ENCODE results near the gene CROCC2.

DNA sequence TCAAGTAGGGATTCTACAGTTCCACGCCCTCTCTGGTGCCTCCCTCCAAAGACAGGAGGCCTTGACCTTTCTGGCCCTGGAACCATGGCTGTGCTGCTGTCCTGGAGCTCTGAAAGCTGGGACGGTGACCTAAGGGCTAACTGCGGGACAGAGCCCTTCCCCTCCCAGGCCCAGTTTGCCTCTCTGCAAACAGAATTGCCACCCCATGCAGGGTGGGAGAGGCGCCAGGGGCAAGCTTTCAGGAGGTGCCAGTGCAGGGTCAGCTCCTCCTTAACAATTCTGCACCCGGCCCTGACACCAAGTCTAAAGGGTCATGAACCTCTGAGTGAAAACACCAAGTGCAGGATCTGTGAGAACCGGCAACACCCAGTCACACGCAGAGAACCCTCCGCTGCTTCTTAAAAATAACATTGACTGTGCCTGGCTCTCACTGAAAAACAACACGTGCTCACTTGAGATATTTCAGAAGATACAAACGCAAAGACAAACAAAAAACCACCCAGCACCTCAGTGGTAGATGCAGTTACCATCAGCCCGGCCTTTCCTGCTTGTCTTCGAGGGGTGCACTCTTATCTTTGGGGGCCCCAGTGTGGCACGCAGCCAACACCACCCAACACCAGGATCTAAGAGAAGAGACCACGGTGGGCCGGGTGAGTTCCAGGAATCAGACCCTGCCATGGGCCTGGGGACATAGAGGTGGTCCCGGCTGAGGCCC, 91.2 kb downstream of the CROCC2 start:
- TF ChIP-seq, protein P1, sequence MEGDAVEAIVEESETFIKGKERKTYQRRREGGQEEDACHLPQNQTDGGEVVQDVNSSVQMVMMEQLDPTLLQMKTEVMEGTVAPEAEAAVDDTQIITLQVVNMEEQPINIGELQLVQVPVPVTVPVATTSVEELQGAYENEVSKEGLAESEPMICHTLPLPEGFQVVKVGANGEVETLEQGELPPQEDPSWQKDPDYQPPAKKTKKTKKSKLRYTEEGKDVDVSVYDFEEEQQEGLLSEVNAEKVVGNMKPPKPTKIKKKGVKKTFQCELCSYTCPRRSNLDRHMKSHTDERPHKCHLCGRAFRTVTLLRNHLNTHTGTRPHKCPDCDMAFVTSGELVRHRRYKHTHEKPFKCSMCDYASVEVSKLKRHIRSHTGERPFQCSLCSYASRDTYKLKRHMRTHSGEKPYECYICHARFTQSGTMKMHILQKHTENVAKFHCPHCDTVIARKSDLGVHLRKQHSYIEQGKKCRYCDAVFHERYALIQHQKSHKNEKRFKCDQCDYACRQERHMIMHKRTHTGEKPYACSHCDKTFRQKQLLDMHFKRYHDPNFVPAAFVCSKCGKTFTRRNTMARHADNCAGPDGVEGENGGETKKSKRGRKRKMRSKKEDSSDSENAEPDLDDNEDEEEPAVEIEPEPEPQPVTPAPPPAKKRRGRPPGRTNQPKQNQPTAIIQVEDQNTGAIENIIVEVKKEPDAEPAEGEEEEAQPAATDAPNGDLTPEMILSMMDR (IDR thresholded peaks at IDR 0.05) = no peak
- no peak for TF ChIP-seq POLR2A (IDR thresholded peaks at IDR 0.05)

Measured in lower leg skin (tissue), 3 donors.